ENCODE data around the gene FAM240B. TPM values are rescaled to one million over a fixed set of nuclear protein-coding genes. Genes with fewer than 3 reads are reported as not detected.

Gene FAM240B
- total RNA-seq, 2 experiments from 2014 or later, result not detected

GRCh38 chr9:38656896-38657295 lies 63.0 kb downstream of the FAM240B start:
- ChIA-PET CTCF (no interaction called here), POLR2A (no interaction called here)
- no peaks in the 10 kb centered on the region for H3K36me3 Mint-ChIP-seq (ENCODE audit: low read depth)
- H3K4me1 Mint-ChIP-seq (ENCODE audit: low read depth), result no peaks in the 10 kb centered on the region
- H3K9me3 Mint-ChIP-seq (ENCODE audit: insufficient read depth), result no peaks in the 10 kb centered on the region
- DNase-seq, result no peak
- peaks cover 16% of the 10 kb centered on the region for H3K27me3 Mint-ChIP-seq (ENCODE audit: low read depth)
- no peak overlapping the region for H3K27ac Mint-ChIP-seq
- no peak overlapping the region for H3K4me3 Mint-ChIP-seq
- no peak for ATAC-seq

- CTCF ChIA-PET, result no interaction called here
- Mint-ChIP-seq H3K4me1 (ENCODE audit: low read depth) (no peaks in the 10 kb centered on the region), H3K4me3 (no peak overlapping the region), H3K36me3 (ENCODE audit: low read depth) (no peaks in the 10 kb centered on the region), H3K27ac (no peak overlapping the region), H3K27me3 (ENCODE audit: low read depth) (peaks cover 7% of the 10 kb centered on the region), H3K9me3 (ENCODE audit: insufficient read depth) (no peaks in the 10 kb centered on the region)
- ATAC-seq (no peak), DNase-seq (no peak)
- POLR2A ChIA-PET, result no interaction called here
These were observed 67.4 kb downstream of the FAM240B start for GRCh38 chr9:38652486-38652885.

- no peak for ATAC-seq
- H3K27ac Mint-ChIP-seq, result no peak overlapping the region
- no peaks in the 10 kb centered on the region for H3K9me3 Mint-ChIP-seq (ENCODE audit: insufficient read depth)
- no peaks in the 10 kb centered on the region for H3K36me3 Mint-ChIP-seq (ENCODE audit: low read depth)
- H3K27me3 Mint-ChIP-seq (ENCODE audit: low read depth), result peaks cover 4% of the 10 kb centered on the region
- DNase-seq, result no peak
- H3K4me3 Mint-ChIP-seq, result no peak overlapping the region
- ChIA-PET CTCF (no interaction called here), POLR2A (no interaction called here)
- H3K4me1 Mint-ChIP-seq (ENCODE audit: low read depth), result no peaks in the 10 kb centered on the region
These were observed 67.9 kb downstream of the FAM240B start for GRCh38 chr9:38652044-38652443.

- POLR2A ChIA-PET, result no interaction called here
- no peak overlapping the region for H3K27ac Mint-ChIP-seq
- DNase-seq (no peak), ATAC-seq (no peak)
- CTCF ChIA-PET, result no interaction called here
- H3K9me3 Mint-ChIP-seq (ENCODE audit: insufficient read depth), result no peaks in the 10 kb centered on the region
- H3K4me3 Mint-ChIP-seq, result no peak overlapping the region
- no peaks in the 10 kb centered on the region for H3K36me3 Mint-ChIP-seq (ENCODE audit: low read depth)
- peaks cover 4% of the 10 kb centered on the region for H3K27me3 Mint-ChIP-seq (ENCODE audit: low read depth)
- no peaks in the 10 kb centered on the region for H3K4me1 Mint-ChIP-seq (ENCODE audit: low read depth)
These were observed 68.4 kb downstream of the FAM240B start for GRCh38 chr9:38651400-38652042.

GRCh38 chr9:38650564-38650963 lies 69.4 kb downstream of the FAM240B start:
- Mint-ChIP-seq H3K4me3 (no peak overlapping the region), H3K36me3 (ENCODE audit: low read depth) (no peaks in the 10 kb centered on the region), H3K9me3 (ENCODE audit: insufficient read depth) (no peaks in the 10 kb centered on the region), H3K4me1 (ENCODE audit: low read depth) (no peaks in the 10 kb centered on the region), H3K27me3 (ENCODE audit: low read depth) (peaks cover under 1% of the 10 kb centered on the region), H3K27ac (no peak overlapping the region)
- DNase-seq (no peak), ATAC-seq (no peak)
- ChIA-PET POLR2A (no interaction called here), CTCF (no interaction called here)

GRCh38 chr9:38649731-38650363 lies 70.1 kb downstream of the FAM240B start:
- Mint-ChIP-seq H3K4me1 (ENCODE audit: low read depth) (no peaks in the 10 kb centered on the region), H3K9me3 (ENCODE audit: insufficient read depth) (no peaks in the 10 kb centered on the region), H3K27ac (no peak overlapping the region), H3K27me3 (ENCODE audit: low read depth) (no peaks in the 10 kb centered on the region), H3K4me3 (no peak overlapping the region), H3K36me3 (ENCODE audit: low read depth) (no peaks in the 10 kb centered on the region)
- no peak for ATAC-seq
- POLR2A ChIA-PET, result no interaction called here
- no peak for DNase-seq
- CTCF ChIA-PET, result no interaction called here

- Mint-ChIP-seq H3K36me3 (ENCODE audit: low read depth) (no peaks in the 10 kb centered on the region), H3K4me1 (ENCODE audit: low read depth) (no peaks in the 10 kb centered on the region), H3K9me3 (ENCODE audit: insufficient read depth) (no peaks in the 10 kb centered on the region), H3K27me3 (ENCODE audit: low read depth) (no peaks in the 10 kb centered on the region), H3K27ac (no peak overlapping the region), H3K4me3 (no peak overlapping the region)
- no peak for DNase-seq
- ATAC-seq, result no peak
- CTCF ChIA-PET, result no interaction called here
- POLR2A ChIA-PET, result no interaction called here
These were observed 75.3 kb downstream of the FAM240B start for GRCh38 chr9:38644601-38645000.

Other genes starting within 250 kb of the FAM240B start
- gene ANKRD18A, start 99.5 kb downstream of the FAM240B start, total RNA-seq, result under 1 TPM; 0.08 to 0.11 TPM